GM12872 (cell line): ENCODE data around the gene TEKT3.

ENCODE experiments used
- CTCF ChIP-seq: IDR thresholded peaks from 3 replicates; pipeline ENCODE4 v1.5.1; 2011; ENCODE audit warnings: low read depth, mild to moderate bottlenecking, low read length, moderate library complexity; ENCODE audit not compliant: insufficient read depth

Gene TEKT3

GRCh38 chr17:15350777-15351477 is 9.5 kb upstream of the TEKT3 start:
- TF ChIP-seq CTCF, result no peak

GRCh38 chr17:15349119-15349518 is 7.7 kb upstream of the TEKT3 start:
- TF ChIP-seq CTCF, result no peak

- no peak for TF ChIP-seq CTCF
These were observed 6.6 kb upstream of the TEKT3 start for GRCh38 chr17:15348021-15348420.

- no peak for TF ChIP-seq CTCF
These were observed 4.7 kb upstream of the TEKT3 start for GRCh38 chr17:15346066-15346595.

- no peak for TF ChIP-seq CTCF
These were observed 2.4 kb upstream of the TEKT3 start for GRCh38 chr17:15343749-15344148.

GRCh38 chr17:15342460-15342859 is 1.1 kb upstream of the TEKT3 start:
- no peak for TF ChIP-seq CTCF

- TF ChIP-seq CTCF, result no peak
These were observed 569 bp upstream of the TEKT3 start for GRCh38 chr17:15341966-15342365.
